ELF-1 (cell line): ENCODE results near the gene IGSF9.
A peak's percentile ranks its signal among the peaks of the same experiment; 100 is the strongest.

Experiments used
- DNase-seq: peaks from one replicate; pipeline ENCODE4 v3.0.0-alpha.2; 2016; ENCODE audit warnings: low read depth, low spot score

The IGSF9 gene

GRCh38 chr1:159932296-159933285 lies 12.8 kb downstream of the IGSF9 start:
- DNase-seq = no peak

DNA sequence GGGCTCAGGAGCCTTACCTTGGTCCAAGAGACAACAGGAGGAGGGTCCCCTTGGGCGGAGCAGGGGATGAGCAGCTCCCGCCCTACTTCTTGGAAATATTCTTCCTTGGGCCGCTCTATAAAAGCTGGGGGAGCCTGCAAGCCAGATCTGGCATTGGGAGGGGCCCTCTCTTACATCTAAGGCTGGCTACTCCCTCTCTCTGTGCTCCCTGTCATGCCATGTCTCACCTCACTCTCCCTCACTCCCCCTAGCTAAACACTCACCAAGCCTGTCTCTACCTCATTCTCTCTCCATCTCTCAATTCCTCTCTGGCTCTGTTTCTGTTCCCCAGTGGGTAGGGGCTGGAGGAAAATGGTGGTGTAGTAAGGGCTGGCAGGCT lies 13.6 kb downstream of the IGSF9 start:
- no peak for DNase-seq

DNA sequence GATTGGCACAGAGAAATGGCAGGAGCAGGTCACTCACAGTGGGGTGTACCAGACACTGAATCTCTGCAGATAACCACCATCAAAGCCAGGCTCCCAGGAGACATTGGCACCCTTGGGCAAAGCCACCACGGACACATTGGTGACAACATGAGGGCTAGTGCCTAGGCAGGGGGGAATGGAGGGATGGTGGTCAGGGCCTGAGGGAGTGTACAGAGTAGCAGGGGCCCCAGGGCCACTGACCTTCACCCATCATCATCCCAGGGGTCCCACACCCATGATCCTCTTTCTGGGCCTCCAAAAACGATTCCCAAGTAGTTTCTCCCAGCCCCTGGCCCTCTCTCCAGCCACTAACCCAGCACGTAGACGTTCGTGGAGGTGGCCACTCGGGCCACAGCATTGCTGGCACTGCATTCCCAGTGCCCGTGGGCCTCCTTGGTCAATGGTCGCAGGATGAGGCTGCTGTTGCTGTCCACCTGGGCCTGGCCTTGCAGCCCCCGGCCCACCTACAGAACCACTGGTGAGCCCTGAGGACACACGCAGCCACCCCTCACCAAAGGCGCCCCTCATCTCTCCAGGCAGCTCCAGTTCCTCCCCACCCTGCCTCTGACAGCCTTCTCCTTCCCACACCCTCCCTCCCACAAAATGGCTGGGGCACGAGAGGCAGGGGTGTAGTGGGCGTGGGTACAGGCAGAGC lies 14.2 kb downstream of the IGSF9 start:
- no peak for DNase-seq

DNA sequence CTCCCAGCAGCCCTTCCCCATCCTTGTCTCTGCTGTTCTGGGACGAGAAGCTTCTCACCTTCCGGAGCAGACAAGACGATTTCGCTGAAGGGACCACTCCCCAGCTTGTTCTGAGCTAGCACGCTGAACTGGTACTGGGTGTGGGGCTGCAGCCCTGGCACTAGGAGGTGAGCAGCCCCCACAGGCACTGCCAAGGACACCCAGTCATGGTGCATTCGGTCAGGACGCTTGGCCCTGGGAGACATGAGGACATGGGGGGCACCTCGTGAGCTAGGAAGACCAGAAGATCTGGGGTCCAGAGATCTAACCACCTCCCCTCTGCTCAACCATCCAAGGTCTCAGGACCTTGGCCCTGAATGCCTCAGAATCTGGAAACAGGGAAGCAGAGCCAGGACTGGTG lies 14.8 kb downstream of the IGSF9 start:
- DNase-seq = no peak

DNA sequence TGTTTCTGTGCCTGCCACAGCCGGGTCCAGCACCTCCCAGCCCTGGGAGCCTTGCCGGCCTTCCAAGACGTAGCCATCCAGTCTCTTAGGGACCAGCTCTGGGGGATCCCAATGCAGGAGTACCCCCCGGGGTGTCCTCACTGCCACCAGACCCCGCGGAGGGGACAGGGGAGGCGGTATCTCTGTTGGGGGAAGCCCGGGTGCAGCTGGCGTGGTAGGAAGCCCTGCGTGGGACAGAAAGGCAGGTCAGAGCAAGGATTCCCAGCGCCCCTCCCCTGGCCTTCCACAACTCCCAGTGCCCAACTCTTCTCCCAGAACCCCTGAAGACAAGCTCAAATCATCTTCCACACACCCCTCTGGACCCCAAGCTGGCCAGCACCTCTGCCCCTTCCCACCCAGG lies 15.2 kb downstream of the IGSF9 start:
- DNase-seq = no peak

- peak; percentile 94 for DNase-seq
Observed at GRCh38 chr1:159929155-159930051, 16.0 kb downstream of the IGSF9 start.

GRCh38 chr1:159928491-159929050 lies 16.8 kb downstream of the IGSF9 start:
- no peak for DNase-seq

- peak; percentile 51 for DNase-seq
Observed at GRCh38 chr1:159927849-159928431, 17.5 kb downstream of the IGSF9 start.

- DNase-seq = no peak
Observed at GRCh38 chr1:159927211-159927848, 18.1 kb downstream of the IGSF9 start.

DNA sequence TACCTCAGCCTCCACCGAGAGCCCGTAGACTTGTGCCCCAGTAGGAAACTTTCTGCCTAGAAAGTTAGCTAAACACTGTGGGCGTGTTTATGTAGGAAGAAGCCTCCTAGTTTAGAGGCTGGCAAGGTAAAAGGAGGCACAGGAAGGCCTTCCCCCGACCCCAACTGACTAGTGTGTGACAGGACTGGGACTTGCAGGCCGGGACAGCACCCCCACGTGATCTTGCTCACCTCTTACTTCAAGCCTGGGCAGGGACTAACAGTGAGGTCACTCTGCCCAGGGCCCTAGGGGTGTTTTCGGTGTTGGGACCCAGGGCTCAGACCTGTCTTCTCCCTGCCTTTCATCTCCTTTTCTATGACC lies 19.7 kb downstream of the IGSF9 start:
- no peak for DNase-seq

DNA sequence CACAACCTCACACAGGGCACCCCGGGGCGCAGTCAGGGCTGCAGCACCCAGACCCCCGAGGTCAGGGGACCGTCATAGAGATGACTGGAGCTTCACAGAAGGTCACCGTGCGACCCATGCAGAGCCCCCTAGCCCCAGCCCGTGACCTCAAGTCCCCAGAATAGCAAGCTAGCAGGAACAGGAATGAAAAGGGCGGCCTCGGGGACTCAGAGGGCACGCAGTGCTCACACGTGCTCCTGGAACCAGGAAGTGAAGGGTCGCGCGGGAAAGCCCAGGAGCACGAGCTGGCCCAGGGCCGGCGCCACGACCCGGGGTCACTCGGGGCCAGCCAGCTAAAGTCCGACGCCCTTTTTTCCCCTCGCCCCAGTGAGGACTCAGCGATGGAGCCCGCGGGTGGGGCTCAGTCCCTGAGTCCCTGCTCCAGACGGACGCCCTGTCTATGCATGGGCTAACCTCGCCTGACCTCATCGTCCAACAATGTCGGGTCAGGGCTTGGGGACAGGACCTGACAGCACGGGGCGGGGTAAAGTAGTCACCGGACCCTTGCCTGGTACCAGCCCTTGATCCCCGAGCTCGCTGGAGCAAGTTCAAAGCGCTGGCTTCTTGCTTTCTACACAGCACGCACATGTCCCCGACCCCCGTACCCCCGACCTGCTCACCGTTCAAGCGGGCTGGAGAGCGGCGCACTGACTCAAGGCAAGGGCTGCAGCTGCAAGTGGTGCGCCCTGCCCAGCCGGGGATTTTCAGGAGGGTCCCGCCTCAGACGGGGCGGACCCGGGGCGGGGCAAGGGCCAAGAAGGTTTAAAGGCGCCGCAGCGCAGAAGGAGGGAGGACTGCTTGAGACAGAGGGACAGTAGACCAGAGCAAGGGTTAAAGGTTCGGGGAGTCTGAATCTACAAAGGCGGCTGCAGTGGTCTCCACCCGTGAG lies 20.4 kb downstream of the IGSF9 start, which contains the start of gene TAGLN2:
TSS of gene TAGLN2 (minus strand) at position 717 of the 928 bp plus-strand sequence. CDS start 4,998 bp downstream, outside the sequence.
- DNase-seq = peak; percentile 95

- DNase-seq = peak; percentile 85
Observed at GRCh38 chr1:159924025-159924790, 21.2 kb downstream of the IGSF9 start.

DNA sequence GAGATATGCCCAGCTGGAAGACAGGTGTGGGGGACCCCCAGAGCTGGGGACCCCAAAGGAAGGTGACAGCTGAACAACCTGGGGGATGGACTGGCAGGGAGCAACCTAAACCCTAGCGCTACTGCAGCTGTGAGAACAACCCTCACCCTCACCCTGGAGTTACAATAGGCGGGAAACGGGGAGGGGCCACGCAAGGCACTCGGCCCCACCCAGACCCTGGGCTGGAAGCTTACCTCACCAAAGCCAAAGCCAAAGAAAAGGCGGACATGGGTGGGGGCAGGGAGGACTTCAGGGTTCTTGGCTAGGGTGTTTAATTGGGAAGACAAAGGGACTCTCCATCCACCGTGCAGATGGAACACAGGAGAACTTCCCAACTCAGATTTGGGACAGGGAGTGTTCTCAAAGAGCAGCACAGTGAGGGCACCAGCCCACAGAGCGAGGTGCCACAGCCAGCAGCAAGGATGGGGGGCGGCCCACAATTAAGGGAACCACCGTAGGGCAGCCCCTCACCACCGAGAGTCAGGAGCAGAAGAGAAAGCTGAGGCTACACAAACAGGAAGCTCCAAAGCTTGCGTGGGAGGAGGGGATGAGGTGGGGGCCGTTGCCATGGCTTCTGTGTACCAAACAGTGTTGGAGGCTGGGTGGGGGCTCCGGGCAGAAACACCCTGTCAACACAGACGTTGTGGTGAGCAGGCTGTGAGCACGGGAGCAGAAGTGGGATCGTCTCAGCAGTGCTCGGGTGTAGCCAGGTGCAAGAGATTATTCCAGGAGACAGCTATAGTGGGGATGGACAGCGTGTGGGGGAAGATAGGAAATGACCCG lies 22.0 kb downstream of the IGSF9 start:
- peak; percentile 83 for DNase-seq

DNA sequence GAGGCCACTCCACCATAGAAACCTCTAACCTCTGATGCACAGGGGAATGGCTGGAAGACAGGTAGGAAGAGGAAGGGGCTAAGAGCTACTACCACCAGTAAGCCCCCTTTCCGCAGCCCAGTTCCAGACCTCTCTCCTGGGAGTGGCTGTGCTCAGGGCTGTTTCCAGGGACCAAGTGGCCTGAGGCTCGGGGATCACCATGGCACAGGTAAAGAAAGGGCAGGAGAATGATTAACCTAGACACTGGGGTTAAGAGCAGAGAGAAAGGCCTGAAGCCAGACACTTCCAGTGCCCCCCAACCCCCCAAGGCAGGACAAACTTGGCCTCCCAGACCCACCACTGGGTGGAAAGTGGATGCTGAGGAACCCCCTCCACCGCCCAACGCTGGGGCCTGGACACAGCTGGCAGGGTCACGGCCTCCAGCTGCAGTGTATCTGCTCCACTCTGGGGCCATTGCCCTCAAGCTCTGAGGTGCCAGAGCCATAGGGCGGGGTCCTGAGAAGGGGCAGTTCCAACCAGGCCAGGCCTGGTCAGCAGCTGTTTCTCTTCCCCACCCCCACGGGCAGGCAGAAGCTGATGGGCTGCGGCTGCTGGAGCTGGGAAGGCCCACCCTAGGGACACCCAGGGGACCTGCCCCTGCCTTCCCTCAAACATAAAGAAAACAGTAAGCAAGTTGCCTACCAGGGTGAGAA lies 22.8 kb downstream of the IGSF9 start:
- DNase-seq = peak; percentile 46

DNA sequence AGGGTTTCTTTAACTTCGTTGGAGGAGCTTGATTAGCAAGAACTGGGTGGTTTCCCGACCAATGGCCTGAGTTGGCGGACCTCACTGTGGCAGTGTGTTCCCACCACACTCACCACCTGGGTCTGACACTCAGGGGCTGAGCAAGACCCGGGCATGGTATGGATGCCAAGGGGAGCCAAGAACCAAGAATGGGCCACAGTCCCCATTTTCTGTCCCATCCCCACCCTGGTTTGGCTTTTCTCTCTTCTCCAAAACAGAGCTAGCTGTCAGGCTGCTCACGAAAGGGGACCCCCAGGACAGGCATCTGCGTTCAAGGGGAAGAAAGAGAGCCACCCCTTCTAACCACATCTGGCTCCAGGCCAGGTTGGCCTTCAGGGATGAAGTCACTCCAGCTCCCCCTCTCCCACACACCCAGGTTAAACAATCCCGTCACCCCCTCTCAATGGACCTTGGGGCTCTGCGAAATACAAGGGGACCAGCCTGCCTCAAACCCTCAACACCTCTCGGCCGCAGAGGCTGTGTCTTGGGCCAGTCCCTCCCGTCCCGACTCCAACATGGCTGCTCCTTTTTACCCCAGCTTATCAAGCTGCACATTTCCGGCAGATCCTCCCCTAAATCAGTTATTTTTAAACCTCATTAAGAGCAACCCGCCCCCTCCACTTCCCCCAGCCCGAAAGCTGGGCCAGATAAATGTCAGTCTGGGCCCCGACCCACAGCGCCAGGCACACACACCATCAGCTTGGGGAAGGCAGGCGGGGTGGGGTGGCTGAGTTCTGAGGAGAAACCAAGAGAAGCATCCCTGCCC lies 23.5 kb downstream of the IGSF9 start:
- DNase-seq = no peak

- no peak for DNase-seq
Observed at GRCh38 chr1:159921251-159921650, 24.2 kb downstream of the IGSF9 start.
